Amygdala (tissue), 56 donors: Measurements from ENCODE around the gene MCM10.

Experiments used
- DNase-seq, 56 donors: peaks; one replicate each; lab custom pipeline; 2025; lab: John Stamatoyannopoulos, UW

MCM10 gene

DNA sequence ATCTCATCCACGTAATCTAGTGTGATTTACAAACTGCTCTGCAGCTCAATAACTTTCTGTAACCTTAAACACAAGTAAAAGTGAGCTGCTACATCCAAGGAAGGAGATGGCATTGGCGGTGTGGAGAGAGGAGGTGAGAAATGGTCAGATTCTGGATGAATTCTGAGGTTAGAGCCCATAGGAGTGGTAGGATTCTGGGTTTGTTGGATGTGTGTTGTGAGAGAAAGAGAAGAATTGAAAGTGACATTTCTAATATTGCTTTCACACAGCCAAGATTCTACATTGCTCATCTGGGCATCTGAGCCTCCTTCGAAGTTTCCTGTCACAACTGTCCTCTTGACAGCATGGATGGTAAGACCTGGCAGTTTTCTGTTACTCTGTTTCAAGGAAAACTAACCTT is 2.5 kb downstream of the MCM10 start:
- no peak for DNase-seq

- no peak for DNase-seq
Measured at GRCh38 chr10:13165177-13165576, 3.8 kb downstream of the MCM10 start.

GRCh38 chr10:13167568-13167967 is 6.2 kb downstream of the MCM10 start:
- no peak for DNase-seq

DNA sequence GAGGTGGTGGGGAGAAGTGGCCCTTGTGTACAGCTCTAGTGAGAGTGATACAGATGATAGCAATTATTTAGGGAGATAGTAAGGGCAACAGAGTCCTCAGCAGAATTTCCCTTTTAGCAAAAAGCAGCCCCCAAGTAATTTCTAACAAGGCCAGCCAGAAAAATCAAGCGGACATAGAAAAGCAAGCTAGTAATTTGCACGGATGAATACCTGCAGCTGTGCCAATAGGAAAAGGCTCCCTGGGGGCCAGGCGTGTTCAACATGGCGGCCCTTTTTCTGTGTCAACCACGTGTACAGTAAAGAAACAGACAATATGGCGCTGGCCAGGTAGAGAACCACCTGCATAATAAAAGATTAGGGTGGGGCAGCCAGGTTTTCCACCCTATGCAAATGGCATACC is 7.4 kb downstream of the MCM10 start:
- DNase-seq = no peak

DNA sequence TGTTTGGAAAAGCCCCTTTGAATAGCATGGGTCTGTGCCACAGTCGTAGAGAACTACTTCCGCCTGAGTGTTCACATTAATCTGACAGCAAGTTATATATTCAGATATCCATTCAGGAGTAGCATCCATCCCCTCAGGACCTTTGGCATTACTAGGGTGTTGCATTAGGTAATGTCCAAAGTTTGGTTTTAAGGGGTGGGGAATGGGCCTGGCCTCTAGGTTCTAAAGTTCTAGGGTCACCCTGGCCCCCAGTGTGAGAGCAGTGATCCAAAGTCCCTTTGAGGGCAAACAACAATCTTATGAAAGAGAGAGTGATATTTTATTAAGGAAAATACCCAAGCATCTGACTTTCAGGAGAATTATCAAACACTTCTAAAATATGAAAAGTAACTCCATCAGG is 12.3 kb downstream of the MCM10 start:
- no peak for DNase-seq

- no peak for DNase-seq
Measured at GRCh38 chr10:13180788-13181187, 19.4 kb downstream of the MCM10 start.

DNA sequence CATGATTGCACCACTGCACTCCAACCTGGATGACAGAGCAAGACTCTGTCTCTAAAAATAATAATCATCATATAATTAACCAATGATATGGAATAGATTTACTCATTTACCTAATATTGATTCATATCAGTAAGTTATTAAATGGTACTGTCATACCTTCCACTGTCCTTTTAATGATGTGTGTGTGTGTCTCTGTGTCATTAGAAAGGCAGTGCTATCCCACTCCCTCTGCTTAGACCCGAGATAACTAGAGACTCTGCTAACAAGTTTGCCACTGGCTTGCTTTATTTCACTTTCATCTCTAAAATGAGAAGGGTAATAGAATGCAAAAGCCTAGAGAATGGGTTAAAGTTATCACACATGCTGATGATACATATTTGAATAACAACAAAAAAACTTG is 21.1 kb downstream of the MCM10 start:
- no peak for DNase-seq

GRCh38 chr10:13183625-13184024 is 22.3 kb downstream of the MCM10 start:
- no peak for DNase-seq

DNA sequence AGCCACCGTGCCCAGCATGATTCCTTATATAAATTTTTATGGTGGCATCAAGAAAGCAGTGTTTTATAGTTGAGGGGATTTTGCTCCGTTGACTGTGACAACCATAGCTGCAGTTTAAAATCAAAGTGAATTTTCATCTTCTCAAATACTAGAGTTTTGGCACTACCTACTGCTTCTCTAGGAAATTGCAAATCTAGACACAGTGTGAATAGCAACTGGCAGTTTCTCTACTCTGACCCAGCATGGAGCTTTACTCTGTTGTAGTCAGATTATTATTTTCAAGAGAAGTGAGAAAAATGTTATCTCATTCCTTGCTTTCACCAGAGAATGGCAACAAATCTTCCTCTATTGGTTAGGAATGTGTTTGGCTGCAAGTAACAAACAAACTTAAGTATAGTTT is 22.9 kb downstream of the MCM10 start:
- no peak for DNase-seq

DNA sequence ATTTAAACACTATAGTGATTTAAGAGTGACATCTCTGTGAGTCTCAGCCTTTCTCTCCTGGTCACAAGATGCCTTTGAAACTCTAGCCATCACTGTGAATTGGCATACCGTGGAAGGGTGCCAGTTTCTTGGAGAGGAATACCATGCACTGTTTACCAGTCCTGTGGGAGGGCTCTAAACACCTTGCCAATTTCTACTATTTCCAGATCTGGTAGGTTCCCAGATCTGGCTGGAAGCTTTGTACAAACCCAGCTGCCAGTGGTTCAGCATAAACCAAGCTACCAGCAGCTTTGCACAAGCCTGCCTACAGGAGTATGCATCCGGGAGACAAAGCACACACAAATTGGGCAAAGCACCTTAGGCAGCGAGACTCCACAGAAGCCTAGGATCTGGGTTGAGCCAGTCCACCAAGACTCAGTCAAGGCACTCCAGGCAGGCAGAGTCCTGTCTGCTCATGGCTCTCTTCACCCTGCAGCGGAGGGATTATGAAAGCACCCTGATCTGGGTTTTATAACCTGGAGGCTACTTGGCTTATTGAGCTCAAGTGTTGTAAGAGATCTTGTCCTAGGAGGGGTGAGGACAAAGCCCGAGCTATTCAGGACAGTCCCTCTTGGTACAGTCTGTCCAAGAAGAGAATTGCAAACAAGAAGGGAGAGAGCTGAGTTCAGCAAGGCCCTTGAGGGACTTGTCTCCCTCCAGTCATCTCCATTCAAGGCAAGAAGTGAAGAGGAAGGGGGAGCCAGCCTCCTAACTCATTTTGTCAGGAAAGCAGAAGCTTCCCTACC is 23.6 kb downstream of the MCM10 start:
- DNase-seq = peak in 3 of 56 donors; percentile 0 to 8 (median 2)

GRCh38 chr10:13187135-13187534 is 25.8 kb downstream of the MCM10 start:
- DNase-seq = no peak

DNA sequence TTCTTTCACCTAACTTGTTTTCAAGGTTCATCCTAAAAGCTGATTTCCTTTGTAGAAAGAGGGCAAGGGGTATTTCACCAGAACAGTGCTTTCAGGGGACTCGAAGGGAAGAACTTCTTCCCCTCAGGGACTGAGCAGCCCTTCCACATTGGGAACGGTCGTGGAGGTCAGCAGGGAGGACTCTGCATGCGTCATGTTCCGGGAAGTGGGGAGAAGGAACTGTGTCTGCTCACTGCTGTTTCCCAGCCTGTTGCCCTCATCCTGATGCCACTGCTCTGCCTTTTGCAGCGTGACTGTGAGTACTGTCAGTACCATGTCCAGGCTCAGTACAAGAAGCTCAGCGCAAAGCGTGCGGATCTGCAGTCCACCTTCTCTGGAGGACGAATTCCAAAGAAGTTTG is 27.2 kb downstream of the MCM10 start:
- no peak for DNase-seq

DNA sequence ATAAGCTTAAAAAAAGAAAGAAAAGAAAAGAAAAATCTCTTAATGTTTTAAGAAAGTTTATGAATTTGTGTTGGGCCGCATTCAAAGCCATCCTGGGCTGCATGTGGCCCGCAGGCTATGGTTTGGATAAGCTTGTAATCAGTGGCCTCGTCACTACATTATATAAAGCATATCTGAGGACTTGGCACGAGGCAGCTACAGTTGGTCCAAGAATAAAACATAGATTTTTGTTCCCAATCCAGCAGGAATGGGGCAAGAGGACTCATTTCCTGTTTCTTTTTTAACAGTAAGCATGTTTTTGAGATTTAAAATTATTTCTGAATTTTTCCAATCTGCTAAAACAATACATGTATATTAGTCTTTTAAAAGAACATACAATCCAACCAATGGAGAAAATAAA is 28.6 kb downstream of the MCM10 start:
- DNase-seq = no peak

GRCh38 chr10:13190816-13191215 is 29.5 kb downstream of the MCM10 start:
- DNase-seq = no peak

DNA sequence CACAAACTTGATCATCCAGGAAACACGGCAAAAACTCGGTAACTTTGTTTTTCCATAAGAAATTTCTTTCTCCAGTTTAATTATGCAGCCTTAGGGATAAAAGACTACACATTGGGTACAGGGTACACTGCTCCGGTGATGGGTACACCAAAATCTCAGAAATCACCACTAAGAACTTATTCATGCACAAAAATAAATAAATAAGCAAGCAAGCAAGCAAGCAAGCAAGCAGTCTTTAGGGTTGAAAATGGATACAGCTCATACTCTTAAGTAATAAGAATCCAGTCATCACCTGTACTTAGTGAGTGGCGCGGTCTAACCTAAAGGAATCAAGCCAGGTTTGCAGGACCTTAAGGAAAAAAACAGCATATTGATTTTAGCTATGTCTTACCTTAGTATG is 30.0 kb downstream of the MCM10 start:
- no peak for DNase-seq

GRCh38 chr10:13193637-13194036 is 32.3 kb downstream of the MCM10 start:
- DNase-seq = no peak

DNA sequence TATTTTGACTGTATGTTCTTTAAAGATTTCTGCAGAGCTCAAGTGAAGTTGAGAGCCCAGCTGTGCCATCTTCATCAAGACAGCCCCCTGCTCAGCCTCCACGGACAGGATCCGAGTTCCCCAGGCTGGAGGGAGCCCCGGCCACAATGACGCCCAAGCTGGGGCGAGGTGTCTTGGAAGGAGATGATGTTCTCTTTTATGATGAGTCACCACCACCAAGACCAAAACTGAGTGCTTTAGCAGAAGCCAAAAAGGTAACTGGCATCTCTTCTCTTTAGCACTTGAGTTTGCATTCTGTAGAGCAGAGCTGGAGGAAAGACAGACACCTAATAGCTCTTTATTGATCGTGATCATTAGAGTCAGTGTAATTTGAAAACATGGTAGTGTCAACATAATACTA is 33.7 kb downstream of the MCM10 start:
- DNase-seq = no peak

DNA sequence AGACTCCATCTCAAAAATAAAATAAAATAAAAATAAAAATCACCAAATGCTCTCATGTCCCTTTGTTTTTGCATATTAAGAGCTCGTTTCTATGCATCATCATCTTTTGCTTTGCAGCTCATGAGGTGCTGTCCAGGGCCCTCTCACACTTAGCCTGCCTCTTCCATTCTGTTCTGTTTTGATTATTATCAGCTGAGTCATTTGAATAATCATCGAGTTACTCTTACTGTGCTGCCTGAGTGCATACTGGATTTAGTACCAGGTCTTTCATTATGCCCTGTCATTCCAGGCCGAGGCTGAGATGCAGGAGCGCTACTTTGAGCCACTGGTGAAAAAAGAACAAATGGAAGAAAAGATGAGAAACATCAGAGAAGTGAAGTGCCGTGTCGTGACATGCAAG is 39.8 kb downstream of the MCM10 start:
- DNase-seq = no peak

DNA sequence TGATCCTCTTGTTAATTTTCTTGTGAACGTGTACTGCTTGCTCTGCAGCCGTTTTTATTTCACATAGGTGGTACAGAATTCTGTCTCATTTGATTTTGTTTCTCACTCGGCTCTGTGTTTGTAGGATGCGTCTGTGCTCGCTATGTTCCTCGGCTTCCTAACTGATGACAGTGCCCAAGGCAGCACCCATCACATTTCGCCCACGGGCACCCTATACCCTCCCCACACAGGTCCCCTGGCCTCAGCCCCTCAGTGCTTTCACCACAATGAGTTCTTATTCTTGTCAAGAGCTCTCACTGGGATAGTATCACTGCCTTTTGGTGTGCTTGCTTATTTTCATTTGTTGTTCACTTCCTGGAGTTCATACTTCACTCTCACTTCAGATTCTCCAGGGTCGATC is 44.7 kb downstream of the MCM10 start:
- DNase-seq = no peak

GRCh38 chr10:13206546-13207443 is 45.4 kb downstream of the MCM10 start:
- DNase-seq = peak in 1 of 56 donors; percentile 2

DNA sequence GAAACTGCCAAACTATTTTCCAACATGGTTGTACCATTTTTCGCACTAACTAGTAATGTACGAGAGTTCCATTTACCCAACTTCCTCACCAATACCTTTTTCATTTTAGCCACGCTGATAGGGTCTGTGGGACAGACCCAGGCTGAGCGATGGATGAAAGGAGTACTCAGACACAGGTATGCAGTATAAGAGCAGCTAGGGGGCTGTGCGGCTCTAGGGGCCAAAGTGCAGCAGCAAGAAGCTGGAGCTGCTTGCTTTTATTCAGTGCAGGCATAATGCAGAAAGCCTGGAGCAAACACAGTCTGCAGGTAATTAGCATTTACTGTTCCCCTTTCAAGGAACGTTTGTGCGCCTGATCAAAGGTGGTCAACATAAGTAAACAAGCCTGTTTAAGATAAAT is 51.8 kb downstream of the MCM10 start:
- no peak for DNase-seq

DNA sequence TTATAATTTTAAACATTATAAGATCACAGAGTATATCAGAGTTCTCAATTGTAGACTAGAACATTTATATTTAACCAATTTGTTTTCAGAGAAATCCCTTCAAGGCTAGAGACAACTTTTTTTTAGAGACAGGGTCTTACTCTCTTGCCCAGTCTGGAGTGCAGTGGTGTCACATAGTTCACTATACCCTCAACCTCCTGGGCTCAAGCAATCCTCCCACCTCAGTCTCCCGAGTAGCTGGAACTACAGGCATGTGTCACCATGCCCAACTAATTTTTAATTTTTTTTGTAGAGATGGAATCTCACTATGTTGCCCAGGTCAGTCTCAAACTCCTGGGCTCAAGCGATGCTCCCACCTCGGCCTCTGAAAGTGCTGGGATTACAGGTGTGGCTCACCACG is 57.5 kb downstream of the MCM10 start:
- DNase-seq = no peak
